Thoracic aorta (tissue), 2 donors: ENCODE measurements around the gene FMNL3. TPM values are rescaled to one million over a fixed set of nuclear protein-coding genes. Genes with fewer than 3 reads are reported as not detected.

ENCODE experiments used
- ATAC-seq: fragments of 150-250 bp; one replicate; pipeline ENCODE4 v1.8.0; 2017; ENCODE audit warnings: low read depth; ENCODE audit not compliant: insufficient number of reproducible peaks, low FRiP score
- DNase-seq: peaks from one replicate; pipeline ENCODE4 v3.0.0-alpha.2; 2020; ENCODE audit warnings: low spot score
- H3K27ac ChIP-seq, 2 donors: fragments of 200-600 bp; sonication (generic); 1 replicate in 1 of 2; 2 replicates in 1 of 2; pipeline ENCODE4 v1.5.1; 2016; ENCODE audit warnings: mild to moderate bottlenecking in 2 of 2, moderate library complexity in 2 of 2
- H3K27me3 ChIP-seq: fragments of 200-600 bp; sonication (generic); replicated peaks from 2 replicates; pipeline ENCODE4 v1.6.0; 2016; ENCODE audit warnings: mild to moderate bottlenecking; ENCODE audit not compliant: insufficient read depth
- H3K36me3 ChIP-seq: fragments of 200-600 bp; sonication (generic); one replicate; pipeline ENCODE4 v1.5.1; 2016
- H3K4me1 ChIP-seq, 2 donors: fragments of 200-600 bp; sonication (generic); 1 replicate in 1 of 2; 2 replicates in 1 of 2; pipeline versions ENCODE4 v1.5.1 to v1.6.0; 2016; ENCODE audit warnings: low read depth in 2 of 2, mild to moderate bottlenecking in 1 of 2; ENCODE audit not compliant: control insufficient read depth in 1 of 2
- H3K4me3 ChIP-seq: fragments of 200-600 bp; sonication (generic); 2 replicates; pipeline ENCODE4 v1.5.1; 2016; ENCODE audit warnings: mild to moderate bottlenecking
- H3K9me3 ChIP-seq: fragments of 200-600 bp; sonication (generic); 2 replicates; pipeline ENCODE4 v1.5.1; 2016
- CTCF ChIP-seq: fragments of 200-600 bp; sonication (generic); IDR thresholded peaks from one replicate; pipeline ENCODE4 v1.5.1; 2019; ENCODE audit warnings: antibody characterized with exemption
- total RNA-seq, 2 donors: library from RNA; depleted of rRNA; stranded (reverse); fragments of >200 nt; gene quantifications; one replicate each; pipeline versions ENCODE4 v1.1.0 to v1.2.3, GENCODE V29; 2016

The FMNL3 gene
- total RNA-seq, 2 donors from 2014 or later, result 26.7 to 37.4 TPM

GRCh38 chr12:49633703-49634345, 73.4 kb downstream of the FMNL3 start:
- ATAC-seq, result no peak
- Histone ChIP-seq H3K27ac (no peak overlapping the region), H3K36me3 (peaks cover 41% of the 10 kb centered on the region), H3K4me3 (no peak overlapping the region), H3K4me1 (no peaks in the 10 kb centered on the region), H3K9me3 (no peaks in the 10 kb centered on the region), H3K27me3 (no peaks in the 10 kb centered on the region)
- no peak for TF ChIP-seq CTCF
- no peak for DNase-seq

GRCh38 chr12:49632986-49633702, 74.1 kb downstream of the FMNL3 start:
- Histone ChIP-seq H3K4me1 (no peaks in the 10 kb centered on the region), H3K36me3 (peaks cover 36% of the 10 kb centered on the region), H3K27ac (no peak overlapping the region), H3K4me3 (no peak overlapping the region), H3K9me3 (no peaks in the 10 kb centered on the region), H3K27me3 (no peaks in the 10 kb centered on the region)
- no peak for TF ChIP-seq CTCF
- DNase-seq, result no peak
- ATAC-seq, result no peak

- Histone ChIP-seq H3K27me3 (no peaks in the 10 kb centered on the region), H3K36me3 (peaks cover 28% of the 10 kb centered on the region), H3K4me3 (no peak overlapping the region), H3K9me3 (no peaks in the 10 kb centered on the region), H3K27ac (no peak overlapping the region), H3K4me1 (no peaks in the 10 kb centered on the region)
- no peak for ATAC-seq
- no peak for TF ChIP-seq CTCF
- DNase-seq, result no peak
Observed at GRCh38 chr12:49632401-49632800, 74.8 kb downstream of the FMNL3 start.

- H3K36me3 ChIP-seq, result peaks cover 27% of the 10 kb centered on the region
- H3K27me3 ChIP-seq, result no peaks in the 10 kb centered on the region
- DNase-seq (no peak), ATAC-seq (no peak)
- H3K4me3 ChIP-seq, result no peak overlapping the region
- no peaks in the 10 kb centered on the region for H3K9me3 ChIP-seq
- no peaks in the 10 kb centered on the region for H3K4me1 ChIP-seq
- H3K27ac ChIP-seq, result no peak overlapping the region
- no peak for TF ChIP-seq CTCF
Observed at GRCh38 chr12:49631336-49631907, 75.8 kb downstream of the FMNL3 start.

GRCh38 chr12:49627752-49628360, 79.3 kb downstream of the FMNL3 start:
- no peak for DNase-seq
- TF ChIP-seq CTCF, result no peak
- H3K36me3 ChIP-seq, result peaks cover 7% of the 10 kb centered on the region
- H3K27ac ChIP-seq, result no peak overlapping the region
- H3K27me3 ChIP-seq, result no peaks in the 10 kb centered on the region
- H3K4me3 ChIP-seq, result no peak overlapping the region
- no peak for ATAC-seq
- no peaks in the 10 kb centered on the region for H3K9me3 ChIP-seq
- peaks cover 4 to 9% of the 10 kb centered on the region in 2 donors for H3K4me1 ChIP-seq
